SU-DHL-6 (cell line): ENCODE data around the gene UBA5.

Experiments
- H2AFZ ChIP-seq: fragments of 200-600 bp; sonication (generic); 2 replicates; pipeline ENCODE4 v1.6.1; 2014; ENCODE audit warnings: low read depth, mild to moderate bottlenecking, moderate library complexity, mixed read lengths, antibody characterized with exemption, low read length; ENCODE audit not compliant: severe bottlenecking
- H3F3A ChIP-seq: fragments of 200-600 bp; shearing (Covaris generic); 2 replicates; pipeline ENCODE4 v1.6.0; 2016; ENCODE audit warnings: antibody characterized with exemption, mild to moderate bottlenecking; ENCODE audit not compliant: insufficient read depth
- H3K27ac ChIP-seq: fragments of 200-600 bp; sonication (generic); 2 replicates; pipeline ENCODE4 v1.5.1; 2016; ENCODE audit warnings: low read depth, mild to moderate bottlenecking, low read length, moderate library complexity, mixed read lengths
- H3K27me3 ChIP-seq: fragments of 200-600 bp; sonication (generic), shearing (Covaris generic); 2 replicates; pipeline ENCODE4 v1.6.0; 2014; ENCODE audit warnings: mild to moderate bottlenecking, low read length
- H3K36me3 ChIP-seq: fragments of 200-600 bp; sonication (generic); 2 replicates; pipeline ENCODE4 v1.6.1; 2014; ENCODE audit warnings: mild to moderate bottlenecking, low read length, mixed read lengths
- H3K4me2 ChIP-seq: fragments of 300-600, 200-600 bp; shearing (Covaris generic), sonication (generic); 2 replicates; pipeline ENCODE4 v1.6.0; 2014; ENCODE audit warnings: low read length, low read depth, mild to moderate bottlenecking; ENCODE audit not compliant: poor library complexity, severe bottlenecking
- H3K4me3 ChIP-seq: fragments of 200-600 bp; sonication (generic); 2 replicates; pipeline ENCODE4 v1.5.1; 2014; ENCODE audit warnings: antibody characterized with exemption, low read length, mild to moderate bottlenecking, mixed read lengths; ENCODE audit not compliant: insufficient read depth, poor library complexity, severe bottlenecking
- H3K79me2 ChIP-seq: fragments of 200-600 bp; sonication (generic); 2 replicates; pipeline ENCODE4 v1.6.1; 2014; ENCODE audit warnings: mild to moderate bottlenecking, low read length, moderate library complexity; ENCODE audit not compliant: insufficient read depth
- H3K9ac ChIP-seq: fragments of 200-600 bp; sonication (generic); 2 replicates; pipeline ENCODE4 v1.7.0; 2014; ENCODE audit warnings: mild to moderate bottlenecking, low read length
- H3K9me2 ChIP-seq: fragments of 200-600 bp; sonication (generic); replicated peaks from 2 replicates; pipeline ENCODE4 v1.6.1; 2014; ENCODE audit warnings: low read length; ENCODE audit not compliant: insufficient read depth
- H3K9me3 ChIP-seq: fragments of 200-600 bp; sonication (generic); 2 replicates; pipeline ENCODE4 v1.6.1; 2014; ENCODE audit warnings: low read length, mixed read lengths; ENCODE audit not compliant: insufficient read depth
- H4K20me1 ChIP-seq: fragments of 200-600 bp; sonication (generic); 2 replicates; pipeline ENCODE4 v1.6.1; 2014; ENCODE audit warnings: low read depth, mild to moderate bottlenecking, antibody characterized with exemption, low read length, moderate library complexity, mixed read lengths
- CTCF ChIP-seq: fragments of 200-600 bp; sonication (generic); IDR thresholded peaks from one replicate; pipeline ENCODE4 v1.5.1; 2017; ENCODE audit warnings: antibody characterized with exemption, mild to moderate bottlenecking, low read length, moderate library complexity; ENCODE audit not compliant: insufficient read depth, poor library complexity, severe bottlenecking
- EZH2phosphoT487 ChIP-seq: fragments of 200-600 bp; sonication (generic), shearing (Covaris generic); conservative IDR thresholded peaks from 2 replicates; pipeline ENCODE4 v1.6.1; 2018; ENCODE audit warnings: mild to moderate bottlenecking, antibody characterized with exemption, low read length, moderate library complexity, mixed read lengths

The UBA5 gene

GRCh38 chr3:132703733-132704132 is 43.6 kb downstream of the UBA5 start:
- H3K4me2 ChIP-seq = no peak overlapping the region
- H3K27ac ChIP-seq = no peak overlapping the region
- H3K36me3 ChIP-seq = no peaks in the 10 kb centered on the region
- H4K20me1 ChIP-seq = no peaks in the 10 kb centered on the region
- no peak for TF ChIP-seq EZH2phosphoT487
- no peak overlapping the region for H3K9ac ChIP-seq
- no peaks in the 10 kb centered on the region for H3F3A ChIP-seq
- H3K9me3 ChIP-seq = no peaks in the 10 kb centered on the region
- no peak overlapping the region for H2AFZ ChIP-seq
- no peak overlapping the region for H3K4me3 ChIP-seq
- H3K79me2 ChIP-seq = no peaks in the 10 kb centered on the region
- no peaks in the 10 kb centered on the region for H3K27me3 ChIP-seq
- no peaks in the 10 kb centered on the region for H3K9me2 ChIP-seq

GRCh38 chr3:132709761-132710160 is 49.6 kb downstream of the UBA5 start:
- Histone ChIP-seq H3K79me2 (no peaks in the 10 kb centered on the region), H2AFZ (no peak overlapping the region), H3K4me2 (no peak overlapping the region), H3F3A (no peaks in the 10 kb centered on the region), H3K27me3 (no peaks in the 10 kb centered on the region), H3K9ac (no peak overlapping the region), H3K4me3 (no peak overlapping the region), H3K9me2 (no peaks in the 10 kb centered on the region), H4K20me1 (no peaks in the 10 kb centered on the region), H3K27ac (no peak overlapping the region), H3K36me3 (peaks cover 4% of the 10 kb centered on the region; the same call in 1 of the 2 replicates), H3K9me3 (no peaks in the 10 kb centered on the region)
- TF ChIP-seq EZH2phosphoT487 (no peak), CTCF (no peak)

- no peaks in the 10 kb centered on the region for H3K9me3 ChIP-seq
- no peak overlapping the region for H3K4me2 ChIP-seq
- H3K79me2 ChIP-seq = no peaks in the 10 kb centered on the region
- no peaks in the 10 kb centered on the region for H4K20me1 ChIP-seq
- no peak overlapping the region for H3K9ac ChIP-seq
- no peaks in the 10 kb centered on the region for H3F3A ChIP-seq
- no peak overlapping the region for H3K4me3 ChIP-seq
- no peak overlapping the region for H2AFZ ChIP-seq
- TF ChIP-seq CTCF (no peak), EZH2phosphoT487 (no peak)
- peaks cover 4% of the 10 kb centered on the region; the same call in 1 of the 2 replicates for H3K36me3 ChIP-seq
- H3K9me2 ChIP-seq = no peaks in the 10 kb centered on the region
- H3K27me3 ChIP-seq = no peaks in the 10 kb centered on the region
- no peak overlapping the region for H3K27ac ChIP-seq
These were observed 50.2 kb downstream of the UBA5 start for GRCh38 chr3:132710311-132710710.

- no peaks in the 10 kb centered on the region for H3K9me3 ChIP-seq
- H4K20me1 ChIP-seq = no peaks in the 10 kb centered on the region
- no peak overlapping the region for H3K4me2 ChIP-seq
- H3K9me2 ChIP-seq = no peaks in the 10 kb centered on the region
- H3F3A ChIP-seq = no peaks in the 10 kb centered on the region
- no peak for TF ChIP-seq CTCF
- no peak for TF ChIP-seq EZH2phosphoT487
- H3K27ac ChIP-seq = no peak overlapping the region
- peaks cover 4% of the 10 kb centered on the region; the same call in 1 of the 2 replicates for H3K36me3 ChIP-seq
- no peaks in the 10 kb centered on the region for H3K79me2 ChIP-seq
- H2AFZ ChIP-seq = no peak overlapping the region
- no peaks in the 10 kb centered on the region for H3K27me3 ChIP-seq
- no peak overlapping the region for H3K4me3 ChIP-seq
- H3K9ac ChIP-seq = no peak overlapping the region
These were observed 54.0 kb downstream of the UBA5 start for GRCh38 chr3:132713977-132714727.
